Stimulated activated CD4-positive, alpha-beta T cell treated with anti-CD3 and anti-CD28 coated beads, Interleukin-15, amount 100 ng/mL, for 24 hours (primary cell): Measurements from ENCODE around the gene PI4K2B.
"Not testable (repeated sequence)": the region's sequence is repeated elsewhere in the genome, so short reads cannot be mapped to it uniquely, and the experiment has no call there.

ENCODE experiments used
- DNase-seq: peaks from one replicate; pipeline ENCODE4 v3.0.0-alpha.2; 2020

PI4K2B gene

GRCh38 chr4:25233737-25234389, at the start of gene PI4K2B:
PI4K2B (plus strand) TSS chr4:25234033; CDS start chr4:25234164, 131 bp downstream.
- DNase-seq: peak; percentile 95

GRCh38 chr4:25184056-25184455, 49.8 kb upstream of the PI4K2B start:
- no peak for DNase-seq

- no peak for DNase-seq
Observed at GRCh38 chr4:25190407-25190806, 43.4 kb upstream of the PI4K2B start.

- no peak for DNase-seq
Observed at GRCh38 chr4:25198713-25199112, 35.1 kb upstream of the PI4K2B start.

- DNase-seq: no peak
Observed at GRCh38 chr4:25207997-25208396, 25.8 kb upstream of the PI4K2B start.

GRCh38 chr4:25209702-25210101, 24.1 kb upstream of the PI4K2B start:
- DNase-seq: no peak

- no peak for DNase-seq
Observed at GRCh38 chr4:25211721-25212120, 22.1 kb upstream of the PI4K2B start.

GRCh38 chr4:25212822-25213221, 21.0 kb upstream of the PI4K2B start:
- DNase-seq: no peak

- no peak for DNase-seq
Observed at GRCh38 chr4:25213347-25213979, 20.4 kb upstream of the PI4K2B start.

- DNase-seq: not testable (repeated sequence)
Observed at GRCh38 chr4:25214750-25215149, 19.1 kb upstream of the PI4K2B start.

GRCh38 chr4:25215511-25215910, 18.3 kb upstream of the PI4K2B start:
- DNase-seq: no peak

- no peak for DNase-seq
Observed at GRCh38 chr4:25221377-25221776, 12.5 kb upstream of the PI4K2B start.

GRCh38 chr4:25223802-25224375, 9.9 kb upstream of the PI4K2B start:
- DNase-seq: no peak

GRCh38 chr4:25229804-25230203, 4.0 kb upstream of the PI4K2B start:
- DNase-seq: no peak

GRCh38 chr4:25233194-25233593, 639 bp upstream of the PI4K2B start:
- no peak for DNase-seq

- peak; percentile 47 for DNase-seq
Observed at GRCh38 chr4:25234390-25235370, 847 bp downstream of the PI4K2B start.

- no peak for DNase-seq
Observed at GRCh38 chr4:25235401-25235800, 1.6 kb downstream of the PI4K2B start.

GRCh38 chr4:25236030-25236429, 2.2 kb downstream of the PI4K2B start:
- not testable (repeated sequence) for DNase-seq

GRCh38 chr4:25236971-25237370, 3.1 kb downstream of the PI4K2B start:
- DNase-seq: no peak

- DNase-seq: no peak
Observed at GRCh38 chr4:25238052-25238451, 4.2 kb downstream of the PI4K2B start.

- DNase-seq: not testable (repeated sequence)
Observed at GRCh38 chr4:25239528-25239927, 5.7 kb downstream of the PI4K2B start.

GRCh38 chr4:25240754-25241210, 6.9 kb downstream of the PI4K2B start:
- peak; percentile 33 for DNase-seq

- DNase-seq: not testable (repeated sequence)
Observed at GRCh38 chr4:25242195-25242594, 8.4 kb downstream of the PI4K2B start.
